RPMI8226 (cell line): ENCODE data around the gene TUBB4B.
A peak's percentile ranks its signal among the peaks of the same experiment; 100 is the strongest.
"Not testable (repeated sequence)": the region's sequence is repeated elsewhere in the genome, so short reads cannot be mapped to it uniquely, and the experiment has no call there.

Experiments
- DNase-seq: peaks from one replicate; pipeline ENCODE4 v3.0.0-alpha.2; 2015

TUBB4B gene

DNA sequence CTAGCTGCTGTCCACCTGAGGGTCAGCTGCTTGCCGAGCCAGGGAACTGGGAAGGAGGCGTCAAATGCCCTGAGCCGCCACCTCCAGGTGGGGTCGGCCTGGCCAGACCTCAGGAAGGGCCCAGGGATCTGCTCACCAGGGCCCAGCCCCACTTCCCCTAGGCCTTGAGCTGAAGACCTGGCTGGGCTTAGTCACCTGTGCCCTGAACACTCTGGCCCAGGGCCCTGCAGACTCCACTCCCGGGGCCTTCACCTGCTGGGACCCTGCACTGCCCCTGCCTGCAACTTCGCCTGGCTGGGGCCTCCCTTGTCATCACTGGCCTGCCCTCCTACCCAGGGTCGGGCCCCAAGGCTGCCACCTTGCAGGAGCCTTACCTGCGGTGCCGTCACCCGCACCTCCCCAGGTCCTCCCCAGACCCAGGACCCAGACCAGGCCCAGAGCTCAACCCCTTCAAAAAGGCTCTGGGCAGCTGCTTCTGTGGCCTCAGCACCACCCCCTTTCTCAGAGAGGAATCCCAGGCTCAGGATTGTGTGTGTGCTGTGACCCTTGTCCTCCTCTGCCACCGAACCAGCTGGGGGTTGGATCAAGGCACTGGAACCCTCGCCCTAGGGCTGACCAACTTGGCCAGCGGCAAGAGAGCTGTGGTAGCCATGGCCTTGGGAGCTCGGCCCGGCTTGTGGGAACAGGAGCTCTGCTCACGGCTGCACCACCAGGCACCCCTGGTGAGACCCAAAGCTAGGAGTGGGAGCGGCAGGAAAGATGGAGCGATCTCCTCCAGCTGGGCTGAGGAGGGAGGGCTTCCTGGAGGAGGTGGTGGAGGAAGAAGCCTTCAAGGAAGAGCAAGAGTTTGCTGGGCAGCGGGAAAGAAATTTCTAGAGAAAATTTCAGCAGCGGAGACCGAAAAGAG, 12.9 kb downstream of the TUBB4B start:
- peak; percentile 9 for DNase-seq

DNA sequence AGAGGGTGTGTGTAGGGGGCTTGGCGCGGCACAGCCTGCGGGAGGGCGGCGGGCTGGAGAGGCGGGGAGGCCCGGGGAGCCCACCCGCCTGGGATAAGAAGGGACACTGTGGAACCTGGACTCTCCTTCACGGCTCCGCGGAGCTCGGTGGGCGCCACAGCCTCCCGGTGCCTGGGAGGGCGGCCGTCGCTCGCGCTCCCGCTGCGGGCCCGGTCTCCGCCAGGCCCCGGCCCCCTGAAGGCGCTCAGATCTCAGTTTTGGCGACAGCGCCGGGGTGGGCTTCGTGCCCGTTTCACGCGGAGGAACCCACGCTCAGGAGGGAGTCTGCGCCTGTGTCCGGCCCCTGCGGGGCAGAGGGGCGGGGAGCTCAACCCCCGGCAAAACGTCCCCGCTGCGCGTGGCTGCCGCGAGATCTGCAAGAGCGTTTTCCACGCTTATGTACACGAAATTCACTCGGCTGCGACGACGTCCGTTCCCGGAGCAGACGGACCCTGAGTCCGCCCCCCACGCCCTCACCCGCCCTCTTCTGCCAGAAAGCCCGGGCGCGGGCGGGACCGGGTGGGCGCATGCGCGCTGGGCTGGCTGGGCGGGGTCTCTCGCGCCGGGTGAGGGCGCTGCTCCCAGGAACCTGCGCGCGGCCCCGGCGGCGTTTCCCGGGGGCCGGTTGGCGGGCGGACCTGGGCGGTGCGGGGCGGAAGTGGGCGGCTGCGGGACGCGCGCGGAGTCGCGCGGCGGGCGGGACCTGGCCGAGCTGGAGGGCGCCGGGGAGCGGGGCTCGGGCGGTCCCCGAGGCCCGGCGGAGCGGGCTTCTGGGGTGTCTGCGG, 13.7 kb downstream of the TUBB4B start, which contains the start of gene NELFB:
Gene NELFB (plus strand): TSS at position 704 of the 824 bp plus-strand sequence.
- DNase-seq, result peak; percentile 96

DNA sequence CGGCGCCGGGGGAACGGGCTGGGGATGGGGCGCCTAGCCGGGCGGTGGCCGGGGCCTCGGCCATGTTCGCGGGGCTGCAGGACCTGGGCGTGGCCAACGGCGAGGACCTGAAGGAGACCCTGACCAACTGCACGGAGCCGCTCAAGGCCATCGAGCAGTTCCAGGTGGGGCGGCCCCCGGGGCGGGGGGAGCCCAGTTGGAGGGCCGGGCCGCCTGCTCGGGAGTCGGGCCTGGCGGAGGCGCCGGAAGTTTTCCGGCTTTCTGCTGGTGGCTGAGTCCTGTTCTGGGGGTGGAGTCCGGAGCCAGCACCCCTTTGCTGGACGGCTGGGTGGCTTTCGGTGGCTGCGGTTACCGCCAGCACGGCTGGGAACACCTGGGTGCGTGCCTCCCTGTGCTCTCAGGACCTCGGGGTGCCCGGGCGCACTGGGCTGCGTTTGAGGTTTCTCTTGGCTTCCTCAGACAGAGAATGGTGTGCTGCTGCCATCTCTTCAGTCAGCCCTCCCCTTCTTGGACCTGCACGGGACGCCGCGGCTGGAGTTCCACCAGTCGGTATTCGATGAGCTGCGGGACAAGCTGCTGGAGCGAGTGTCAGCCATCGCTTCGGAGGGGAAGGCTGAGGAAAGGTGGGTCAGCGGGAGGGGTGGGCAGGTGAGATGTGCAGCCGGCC, 14.5 kb downstream of the TUBB4B start:
- peak; percentile 75 for DNase-seq

DNA sequence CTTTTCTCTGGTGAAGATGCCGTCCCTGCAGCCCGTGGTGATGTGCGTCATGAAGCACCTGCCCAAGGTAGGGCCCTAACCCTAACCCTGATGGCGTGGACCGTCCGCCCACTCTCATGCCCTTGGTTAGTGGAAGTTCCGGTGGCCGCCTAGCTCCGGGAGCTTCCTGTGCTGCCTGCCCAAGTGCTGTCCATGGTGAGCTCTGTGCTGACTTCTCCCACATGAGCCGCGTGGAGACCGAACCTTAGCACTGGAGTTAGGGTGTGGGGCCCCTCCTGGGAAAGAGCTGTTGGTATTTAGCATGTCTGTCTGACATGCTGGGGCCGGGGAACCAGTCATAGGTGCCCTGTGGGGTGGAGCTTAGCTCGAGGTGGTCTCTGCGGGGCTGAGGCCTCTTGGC, 15.3 kb downstream of the TUBB4B start:
- no peak for DNase-seq

DNA sequence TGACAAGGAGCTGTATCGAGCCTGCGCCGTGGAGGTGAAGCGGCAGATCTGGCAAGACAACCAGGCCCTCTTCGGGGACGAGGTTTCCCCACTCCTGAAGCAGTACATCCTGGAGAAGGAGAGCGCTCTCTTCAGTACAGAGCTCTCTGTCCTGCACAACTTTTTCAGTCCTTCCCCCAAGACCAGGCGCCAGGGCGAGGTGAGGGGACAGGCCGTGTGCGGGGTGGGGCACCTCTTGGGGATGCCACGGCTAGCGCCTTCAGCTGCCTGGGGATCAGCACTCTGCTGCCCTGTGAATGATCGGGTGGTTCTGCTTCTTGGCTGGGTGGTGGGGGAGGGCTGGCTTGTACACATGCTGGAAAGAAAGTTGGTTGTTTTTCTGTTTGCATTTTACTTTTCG, 15.8 kb downstream of the TUBB4B start:
- peak; percentile 15 for DNase-seq

DNA sequence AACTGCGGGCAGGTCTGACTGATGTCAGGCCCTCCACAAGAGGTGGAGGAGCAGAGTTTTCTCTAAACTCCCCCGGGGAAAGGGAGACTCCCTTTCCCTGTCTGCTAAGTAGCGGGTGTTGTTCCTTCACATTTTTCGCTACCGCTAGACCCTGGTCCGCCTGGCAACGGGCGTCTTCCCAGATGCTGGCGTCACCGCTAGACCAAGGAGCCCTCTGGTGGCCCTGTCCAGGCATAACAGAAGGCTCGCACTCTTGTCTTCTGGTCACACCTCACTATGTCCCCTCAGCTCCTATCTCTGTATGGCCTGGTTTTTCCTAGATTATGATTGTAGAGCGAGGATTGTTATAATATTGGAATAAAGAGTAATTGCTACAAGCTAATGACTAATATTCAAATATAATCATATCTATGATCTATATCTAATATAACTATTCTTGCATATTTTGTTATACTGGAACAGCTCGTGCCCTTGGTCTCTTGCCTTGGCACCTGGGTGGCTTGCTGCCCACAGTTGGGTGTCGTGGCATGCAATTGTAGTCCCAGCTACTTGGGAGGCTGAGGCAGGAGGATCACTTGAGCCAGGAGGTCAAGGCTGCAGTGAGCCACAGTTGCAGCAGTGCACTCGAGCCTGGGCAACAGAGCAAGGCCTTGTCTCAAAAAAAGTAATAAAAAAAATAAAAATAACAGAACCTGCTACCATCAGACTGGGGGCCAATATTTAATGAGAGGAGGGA, 21.3 kb downstream of the TUBB4B start:
- not testable (repeated sequence) for DNase-seq

DNA sequence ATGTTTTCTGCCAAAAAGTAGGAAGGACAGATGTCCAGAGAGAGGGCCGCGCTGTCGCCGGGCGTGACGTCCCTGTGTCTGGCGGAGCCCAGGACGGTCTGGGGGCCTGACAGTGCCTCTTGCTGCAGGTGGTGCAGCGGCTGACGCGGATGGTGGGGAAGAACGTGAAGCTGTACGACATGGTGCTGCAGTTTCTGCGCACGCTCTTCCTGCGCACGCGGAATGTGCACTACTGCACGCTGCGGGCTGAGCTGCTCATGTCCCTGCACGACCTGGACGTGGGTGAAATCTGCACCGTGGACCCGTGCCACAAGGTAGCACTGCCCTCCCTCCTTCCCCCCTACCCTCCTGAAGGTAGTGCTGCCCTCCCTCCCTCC, 21.8 kb downstream of the TUBB4B start:
- no peak for DNase-seq

DNA sequence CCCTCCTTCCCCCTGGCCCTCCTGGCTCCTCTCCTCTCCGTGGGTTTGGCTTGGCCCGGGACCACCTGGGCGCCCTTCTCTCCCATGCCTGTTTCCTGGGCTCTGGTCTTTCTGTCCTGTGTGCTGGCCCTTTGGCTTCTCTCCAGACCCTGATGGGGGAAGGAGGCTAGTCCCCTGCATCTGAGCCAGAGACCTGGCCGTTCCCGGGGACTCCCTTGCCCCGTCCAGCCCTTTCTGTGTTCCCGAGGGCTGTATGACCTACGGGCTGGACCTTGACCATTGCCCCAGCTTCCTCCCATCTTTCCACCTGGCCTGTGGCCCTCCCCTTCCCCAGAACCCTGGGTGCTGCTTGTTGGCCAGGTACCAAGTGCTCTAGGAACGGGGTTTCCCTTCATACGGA, 22.4 kb downstream of the TUBB4B start:
- DNase-seq, result no peak

DNA sequence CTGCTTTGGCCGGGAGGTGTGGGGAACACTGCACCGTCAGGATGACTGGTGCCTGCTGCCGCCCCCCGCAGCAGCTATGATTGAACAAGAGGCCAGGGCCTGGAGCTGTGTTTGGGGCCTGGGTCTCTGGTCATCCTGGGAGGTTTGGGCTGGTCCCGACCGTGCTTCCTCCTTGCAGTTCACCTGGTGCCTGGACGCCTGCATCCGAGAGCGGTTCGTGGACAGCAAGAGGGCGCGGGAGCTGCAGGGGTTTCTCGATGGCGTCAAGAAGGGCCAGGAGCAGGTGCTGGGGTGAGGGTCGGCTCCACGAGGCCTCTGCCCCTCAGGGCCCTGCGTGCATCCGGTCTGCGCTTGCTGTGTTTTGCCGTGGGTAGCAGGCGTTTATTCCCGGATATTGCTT, 23.0 kb downstream of the TUBB4B start:
- no peak for DNase-seq

DNA sequence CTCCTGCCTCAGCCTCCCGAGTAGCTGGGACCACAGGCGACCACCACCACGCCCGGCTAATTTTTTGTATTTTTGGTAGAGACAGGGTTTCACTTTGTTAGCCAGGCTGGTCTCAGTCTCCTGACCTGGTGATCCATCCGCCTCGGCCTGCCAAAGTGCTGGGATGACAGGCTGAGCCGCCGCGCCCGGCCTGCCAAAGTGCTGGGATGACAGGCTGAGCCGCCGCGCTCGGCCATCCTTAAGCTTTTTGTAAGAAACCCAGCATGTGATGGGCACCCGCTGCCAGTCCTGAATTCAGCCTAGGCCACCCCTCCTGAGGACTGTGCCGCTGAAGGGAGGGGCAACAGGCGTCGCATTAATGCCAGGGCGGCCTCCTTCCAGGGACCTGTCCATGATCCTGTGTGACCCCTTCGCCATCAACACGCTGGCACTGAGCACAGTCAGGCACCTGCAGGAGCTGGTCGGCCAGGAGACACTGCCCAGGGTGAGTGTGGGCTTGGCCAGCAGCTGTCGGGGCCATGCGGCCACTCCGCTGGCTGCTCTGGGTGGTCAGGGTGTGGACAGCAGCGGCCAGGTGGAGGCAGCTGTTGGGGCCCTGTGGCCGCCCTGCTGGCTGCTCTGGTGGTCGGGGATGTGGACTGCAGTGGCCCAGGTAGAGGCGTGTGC, 24.5 kb downstream of the TUBB4B start:
- no peak for DNase-seq

DNA sequence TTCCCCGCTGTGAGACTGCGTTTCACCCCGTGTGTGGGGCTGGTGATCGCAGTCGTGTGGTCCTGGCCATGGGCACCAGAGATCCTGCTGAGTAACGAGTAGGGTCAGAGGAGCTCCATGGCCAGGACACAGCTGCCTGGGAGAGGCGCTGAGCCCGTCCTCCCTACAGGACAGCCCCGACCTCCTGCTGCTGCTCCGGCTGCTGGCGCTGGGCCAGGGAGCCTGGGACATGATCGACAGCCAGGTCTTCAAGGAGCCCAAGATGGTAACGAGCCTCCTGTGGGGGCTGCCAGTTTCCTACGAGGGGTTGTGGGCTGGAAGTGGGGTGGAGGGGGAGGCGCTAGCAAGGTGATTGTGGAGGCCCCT, 25.1 kb downstream of the TUBB4B start:
- no peak for DNase-seq

DNA sequence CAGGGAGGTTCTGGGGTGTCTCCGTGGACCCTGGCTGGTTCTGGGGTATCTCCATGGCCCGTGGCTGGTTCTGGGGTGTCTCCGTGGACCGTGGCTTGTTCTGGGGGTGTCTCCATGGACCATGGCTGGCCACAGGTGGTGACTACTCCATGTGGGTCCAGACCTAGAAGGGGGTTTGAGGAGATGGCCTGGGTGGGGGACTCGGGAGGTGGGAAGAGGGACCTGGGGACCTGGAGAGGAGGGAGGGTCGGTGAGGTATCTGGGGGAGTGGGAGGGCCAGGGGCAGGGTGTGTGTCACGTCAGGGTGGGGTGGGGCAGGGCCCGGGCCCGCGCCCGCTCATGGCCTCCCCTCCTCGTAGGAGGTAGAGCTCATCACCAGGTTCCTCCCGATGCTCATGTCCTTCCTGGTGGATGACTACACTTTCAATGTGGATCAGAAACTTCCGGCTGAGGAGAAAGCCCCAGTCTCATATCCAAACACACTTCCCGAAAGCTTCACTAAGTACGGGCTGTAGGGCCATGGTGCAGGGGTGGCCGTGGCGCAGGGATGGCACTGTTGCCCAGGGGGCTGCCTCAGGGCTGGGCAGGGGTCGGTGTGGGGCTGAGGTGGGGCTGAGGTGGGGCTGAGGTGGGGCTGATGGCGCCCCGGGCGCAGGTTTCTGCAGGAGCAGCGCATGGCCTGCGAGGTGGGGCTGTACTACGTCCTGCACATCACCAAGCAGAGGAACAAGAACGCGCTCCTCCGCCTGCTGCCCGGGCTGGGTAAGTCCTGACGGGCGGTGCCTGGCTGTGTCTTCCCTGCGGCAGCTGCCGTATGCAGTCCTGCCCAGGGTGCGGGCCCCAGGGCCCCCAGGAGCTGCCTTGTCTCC, 25.7 kb downstream of the TUBB4B start:
- no peak for DNase-seq

DNA sequence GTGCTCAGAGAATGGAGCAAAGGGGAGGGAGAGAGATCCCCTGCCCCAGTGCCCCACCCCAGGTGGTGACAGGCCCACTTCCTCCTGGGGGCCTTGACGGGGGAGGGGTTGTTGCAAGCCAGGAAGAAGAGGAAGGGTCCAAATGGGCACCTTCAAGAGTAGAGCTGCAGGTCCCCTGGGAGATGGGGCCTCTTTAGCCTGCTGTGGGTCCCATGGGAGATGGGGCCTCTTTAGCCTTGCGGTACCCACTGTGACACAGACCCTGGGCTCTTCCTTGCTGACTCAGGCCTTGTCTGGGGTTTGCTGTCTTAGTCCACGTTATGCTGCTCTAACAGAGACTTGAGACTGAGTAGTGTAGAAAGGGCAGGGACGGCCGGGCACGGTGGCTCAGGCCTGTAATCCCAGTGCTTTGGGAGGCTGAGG, 26.9 kb downstream of the TUBB4B start:
- no peak for DNase-seq

DNA sequence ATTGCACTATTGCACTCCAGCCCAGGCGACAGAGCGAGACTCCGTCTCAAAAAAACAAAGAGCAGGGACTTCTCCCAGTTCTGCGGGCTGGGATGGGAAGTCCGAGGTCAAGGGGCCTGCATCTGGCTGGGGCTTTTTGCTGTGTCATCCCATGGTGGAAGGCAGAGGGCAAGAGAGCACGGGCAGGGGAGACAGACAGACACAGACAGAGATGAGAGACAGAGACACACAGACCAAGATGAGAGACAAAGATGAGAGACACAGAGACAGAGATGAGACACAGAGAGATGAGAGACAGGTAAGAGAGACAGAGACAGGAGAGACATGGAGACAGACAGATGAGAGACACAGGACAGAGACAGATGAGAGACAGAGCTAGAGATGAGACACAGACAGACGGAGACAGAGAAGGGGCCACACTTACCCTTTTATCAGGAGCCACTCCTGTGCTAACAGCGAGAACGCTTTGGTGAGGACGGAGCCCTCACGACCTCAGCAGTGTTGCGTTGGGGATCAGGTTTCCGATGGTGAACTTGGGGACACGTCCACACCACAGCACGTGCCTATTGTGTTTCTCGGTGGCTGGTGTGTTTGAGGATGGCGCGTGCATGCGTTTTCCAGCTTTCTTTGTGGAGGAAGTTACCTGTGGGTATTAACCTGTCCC, 27.6 kb downstream of the TUBB4B start:
- no peak for DNase-seq

DNA sequence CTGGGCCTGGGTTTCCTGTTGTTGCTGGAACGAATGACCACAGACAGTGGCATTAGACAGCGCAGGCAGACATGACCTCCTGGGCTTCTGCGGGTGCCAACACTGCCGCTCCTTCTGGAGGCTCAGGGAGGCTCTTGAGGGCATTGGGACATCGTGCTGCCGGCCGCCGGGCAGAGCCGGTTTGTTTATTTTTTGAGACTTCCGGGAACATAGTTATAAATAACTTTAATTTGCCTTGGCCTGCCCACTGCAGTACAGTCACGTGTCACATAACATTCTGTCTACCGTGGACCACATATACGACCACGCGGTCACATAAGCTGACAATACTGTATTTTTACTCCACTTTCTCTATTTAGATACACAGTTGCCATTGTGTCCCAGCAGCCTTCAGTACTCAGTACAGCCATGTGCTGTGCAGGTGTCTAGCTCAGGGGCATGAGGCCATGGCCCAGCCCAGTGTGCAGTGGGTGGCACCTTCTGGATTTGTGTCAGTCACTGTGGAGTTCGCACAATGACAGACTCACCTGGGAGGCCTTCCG, 28.2 kb downstream of the TUBB4B start:
- no peak for DNase-seq

DNA sequence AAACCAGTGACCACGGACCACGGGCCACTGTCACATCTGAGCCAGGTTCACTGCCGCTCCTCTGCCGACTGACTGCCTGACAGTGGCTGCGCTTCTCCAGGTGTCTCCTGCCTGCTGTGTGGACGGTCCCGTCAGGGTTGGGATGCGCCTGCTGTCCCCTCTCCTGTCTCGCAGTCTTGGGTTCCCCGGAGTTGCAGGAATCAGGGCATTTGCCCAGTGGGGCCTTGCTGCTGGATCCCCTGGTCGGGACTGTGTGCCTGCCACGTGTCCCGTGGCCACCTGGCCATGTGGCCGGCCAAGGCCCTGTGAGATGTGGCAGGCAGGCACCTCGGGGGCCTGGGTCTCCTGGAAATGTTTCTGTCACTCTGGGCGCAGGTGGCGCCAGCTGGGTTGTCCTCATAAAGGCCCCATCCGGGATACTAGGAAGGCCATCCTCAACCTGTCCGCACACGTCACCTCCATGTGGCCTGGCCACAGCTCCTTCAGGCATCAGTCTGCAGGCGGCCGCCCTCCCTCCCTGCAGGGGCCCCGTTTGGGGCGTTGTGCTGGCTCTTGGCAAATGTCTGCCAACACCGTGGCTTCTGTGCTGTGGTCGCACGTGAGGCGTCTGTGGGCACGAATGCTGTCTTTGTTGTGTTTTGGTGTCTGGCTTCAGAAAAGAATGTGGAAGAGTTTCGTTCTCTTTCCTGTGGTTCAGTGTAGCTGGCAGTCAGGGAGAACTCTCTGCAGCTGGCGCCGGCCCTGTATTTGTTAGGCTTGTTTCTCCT, 30.0 kb downstream of the TUBB4B start:
- no peak for DNase-seq

DNA sequence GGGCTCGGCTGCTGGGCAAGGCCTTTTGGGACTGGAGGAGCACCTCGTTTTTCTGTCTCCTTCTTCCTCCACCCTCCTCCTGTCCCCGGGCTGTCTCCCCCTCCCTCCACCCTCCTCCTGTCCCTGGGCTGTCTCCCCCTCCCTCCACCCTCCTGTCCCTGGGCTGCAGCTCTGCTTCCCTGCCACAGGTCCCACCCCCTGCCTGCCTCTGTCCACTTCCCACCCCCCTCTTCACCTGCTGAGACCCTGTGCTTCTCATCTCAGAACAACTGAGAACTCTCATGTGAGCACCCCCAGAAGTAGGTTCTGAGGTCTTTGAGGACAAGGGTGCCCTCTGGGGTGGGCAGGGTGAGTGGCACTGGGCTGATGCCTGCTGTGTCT, 30.6 kb downstream of the TUBB4B start:
- DNase-seq, result no peak

DNA sequence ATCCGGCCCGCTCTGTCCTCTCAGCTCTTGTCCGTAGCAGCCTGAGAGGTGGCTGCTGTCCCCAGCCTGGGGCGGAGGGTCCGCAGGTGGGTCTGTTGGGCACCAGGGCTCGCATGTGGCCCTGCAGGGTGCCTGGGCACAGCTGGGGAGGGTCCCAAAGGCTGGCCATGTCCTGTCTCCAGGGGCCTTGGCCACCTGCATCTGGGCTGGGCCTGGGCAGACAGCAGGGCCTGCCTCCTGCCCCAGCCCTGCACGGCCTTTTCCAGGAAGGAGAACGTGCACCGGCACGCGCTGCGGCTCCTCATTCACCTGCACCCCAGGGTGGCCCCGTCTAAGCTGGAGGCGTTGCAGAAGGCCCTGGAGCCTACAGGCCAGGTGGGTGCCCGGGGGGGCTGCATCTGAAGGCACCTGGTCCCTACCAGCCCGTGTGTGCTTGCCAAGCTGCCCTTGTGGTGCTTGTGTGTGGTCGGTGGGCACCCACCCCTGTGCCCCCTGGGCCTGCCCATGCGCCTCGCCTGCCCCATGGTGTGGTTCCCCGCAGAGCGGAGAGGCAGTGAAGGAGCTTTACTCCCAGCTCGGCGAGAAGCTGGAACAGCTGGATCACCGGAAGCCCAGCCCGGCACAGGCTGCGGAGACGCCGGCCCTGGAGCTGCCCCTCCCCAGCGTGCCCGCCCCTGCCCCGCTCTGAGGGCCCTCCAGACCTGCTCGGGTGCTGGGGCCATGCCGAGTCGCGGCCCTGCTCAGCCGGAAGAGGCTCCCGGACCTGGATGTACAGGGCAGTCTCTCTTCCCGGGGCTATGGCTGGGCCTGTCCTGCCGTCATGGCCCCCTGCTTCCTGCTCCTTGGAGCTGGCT, 31.4 kb downstream of the TUBB4B start:
- no peak for DNase-seq

DNA sequence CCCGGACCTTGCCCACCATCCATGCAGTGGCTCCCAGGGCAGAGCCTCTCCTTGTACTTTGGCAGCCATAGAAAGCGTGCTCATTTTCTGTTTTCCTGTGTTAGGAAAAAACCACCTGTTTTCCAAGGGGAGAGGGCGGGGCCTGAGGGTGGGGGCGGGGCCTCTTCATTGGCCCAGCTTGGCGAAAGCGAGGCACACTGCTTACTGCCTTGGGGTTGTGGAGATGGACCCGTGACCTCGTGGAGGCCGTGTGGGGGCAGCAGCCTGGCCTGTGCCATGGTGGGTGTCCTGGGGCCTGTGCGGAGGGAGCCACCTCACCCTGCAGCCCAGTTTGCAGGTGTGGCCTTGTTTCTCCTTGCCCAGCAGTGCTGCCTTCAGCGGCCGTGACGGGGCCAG, 32.0 kb downstream of the TUBB4B start:
- no peak for DNase-seq
